K562 (cell line): ENCODE results near the gene SMIM36. TPM values are rescaled to one million over a fixed set of nuclear protein-coding genes. Genes with fewer than 3 reads are reported as not detected.
A peak's percentile ranks its signal among the peaks of the same experiment; 100 is the strongest.

ENCODE experiments used
- ASH1L ChIP-seq: fragments of 450-650 bp; IDR thresholded peaks from 2 replicates; pipeline ENCODE4 v1.6.1; 2018; ENCODE audit warnings: borderline replicate concordance, mild to moderate bottlenecking, low read depth; ENCODE audit not compliant: partially characterized antibody
- CBFA2T2 ChIP-seq: fragments of 450-650 bp; conservative IDR thresholded peaks from 2 replicates; pipeline ENCODE4 v1.6.1; 2017; ENCODE audit warnings: mild to moderate bottlenecking
- DIDO1 ChIP-seq: fragments of 450-650 bp; IDR thresholded peaks from 2 replicates; pipeline ENCODE4 v1.6.1; 2016; ENCODE audit warnings: low read depth, missing biosample characterization, missing genetic modification characterization
- ELK3 ChIP-seq: fragments of 450-650 bp; formaldehyde crosslinking; IDR thresholded peaks from 2 replicates; pipeline ENCODE4 v1.4.0; 2020; ENCODE audit warnings: mild to moderate bottlenecking
- GABPB1 ChIP-seq: sonication (generic); formaldehyde crosslinking; IDR thresholded peaks from 2 replicates; pipeline ENCODE4 v1.8.0; 2022; ENCODE audit warnings: mild to moderate bottlenecking, missing genetic modification reagents
- GTF2E2 ChIP-seq: fragments of 200-800 bp; sonication (Bioruptor generic); IDR thresholded peaks from 2 replicates; pipeline ENCODE4 v1.6.1; 2016; ENCODE audit warnings: missing genetic modification characterization, missing compliant biosample characterization
- HNRNPH1 ChIP-seq: fragments of 200-400 bp; formaldehyde crosslinking; optimal IDR thresholded peaks from 2 replicates; pipeline ENCODE3; 2017; ENCODE audit warnings: low read depth, mild to moderate bottlenecking, low read length, moderate library complexity
- JUN ChIP-seq, 2 experiments: sonication (generic) in 1 of 2; formaldehyde crosslinking in 1 of 2; IDR thresholded peaks; 2 replicates each; pipeline versions ENCODE4 v1.6.1 to v1.8.0; 2012 to 2022; ENCODE audit warnings: borderline replicate concordance in 2 of 2, mild to moderate bottlenecking in 2 of 2, improper control_type of control experiment in 1 of 2, low read depth in 1 of 2, low read length in 1 of 2, missing genetic modification reagents in 1 of 2
- KLF1 ChIP-seq: fragments of 450-650 bp; IDR thresholded peaks from 2 replicates; pipeline ENCODE4 v1.6.1; 2016; ENCODE audit warnings: missing genetic modification characterization, missing compliant biosample characterization
- MYNN ChIP-seq, 2 experiments: sonication (generic); formaldehyde crosslinking in 1 of 2; IDR thresholded peaks; 2 replicates each; pipeline versions ENCODE4 v1.5.0 to v1.6.1; 2016 to 2020; ENCODE audit warnings: antibody characterized with exemption in 1 of 2, missing genetic modification reagents in 1 of 2
- NFIC ChIP-seq: fragments of 450-650 bp; IDR thresholded peaks from 2 replicates; pipeline ENCODE4 v1.6.1; 2017; ENCODE audit warnings: mild to moderate bottlenecking, inconsistent platforms
- PURB ChIP-seq: sonication (generic); formaldehyde crosslinking; IDR thresholded peaks from 2 replicates; pipeline ENCODE4 v1.9.0; 2021; ENCODE audit warnings: low read depth, mild to moderate bottlenecking, missing genetic modification reagents
- RHOXF2B ChIP-seq: fragments of 250-450 bp; sonication (Bioruptor Pico); conservative IDR thresholded peaks from 2 replicates; pipeline ENCODE4 v1.5.1; 2021
- SIN3A ChIP-seq, 2 experiments: fragments of 150-350 bp in 1 of 2; IDR thresholded peaks; 2 replicates each; pipeline ENCODE4 v1.6.1; 2011 to 2016; ENCODE audit warnings: borderline replicate concordance in 2 of 2, low read depth in 2 of 2, low read length in 2 of 2, mild to moderate bottlenecking in 2 of 2, moderate library complexity in 2 of 2; ENCODE audit not compliant: control insufficient read depth in 1 of 2
- SMAD4 ChIP-seq: fragments of 250-450 bp; sonication (Bioruptor Pico); conservative IDR thresholded peaks from 2 replicates; pipeline ENCODE4 v1.8.0; 2021; ENCODE audit warnings: inconsistent platforms, mild to moderate bottlenecking, moderate library complexity
- SRSF7 ChIP-seq: fragments of 200-400 bp; formaldehyde crosslinking; optimal IDR thresholded peaks from 2 replicates; pipeline ENCODE3; 2017; ENCODE audit warnings: mild to moderate bottlenecking, low read depth, low read length
- TFAM ChIP-seq: fragments of 250-450 bp; sonication (Bioruptor Pico); conservative IDR thresholded peaks from 2 replicates; pipeline ENCODE4 v1.5.0; 2021; ENCODE audit warnings: mild to moderate bottlenecking, moderate library complexity
- UBTF ChIP-seq, 2 experiments: IDR thresholded peaks; 2 replicates each; pipeline ENCODE4 v1.6.1; 2012; ENCODE audit warnings: improper control_type of control experiment in 2 of 2, low read depth in 2 of 2, low read length in 2 of 2, borderline replicate concordance in 1 of 2
- ZBTB43 ChIP-seq: sonication (generic); formaldehyde crosslinking; IDR thresholded peaks from 2 replicates; pipeline ENCODE4 v1.8.0; 2023; ENCODE audit warnings: mild to moderate bottlenecking, missing genetic modification reagents
- ZEB2 ChIP-seq: fragments of 450-650 bp; IDR thresholded peaks from 2 replicates; pipeline ENCODE4 v1.6.1; 2016
- ZNF134 ChIP-seq: fragments of 250-450 bp; sonication (Bioruptor Pico); conservative IDR thresholded peaks from 2 replicates; pipeline ENCODE4 v1.4.0; 2020
- ZNF24 ChIP-seq: fragments of 450-650 bp; IDR thresholded peaks from 2 replicates; pipeline ENCODE4 v1.6.1; 2016
- ZNF561 ChIP-seq: fragments of 450-650 bp; formaldehyde crosslinking; conservative IDR thresholded peaks from 2 replicates; pipeline ENCODE4 v1.4.0; 2020; ENCODE audit warnings: mild to moderate bottlenecking, moderate library complexity
- ZNF778 ChIP-seq: fragments of 450-650 bp; formaldehyde crosslinking; IDR thresholded peaks from 2 replicates; pipeline ENCODE4 v1.4.0; 2020; ENCODE audit warnings: mild to moderate bottlenecking, moderate library complexity
- polyA plus RNA-seq, 8 experiments: library from polyadenylated mRNA; depleted of rRNA in 4 of 8; stranded (reverse) in 5 of 8; unstranded in 3 of 8; fragments of >200 nt; fragmentation: Nextera tagmentation in 2 of 8; fragmentation: Illumina TruSeq in 1 of 8; extraction: Ambion mirVana in 2 of 8; extraction: Trizol in 1 of 8; gene quantifications; 2 replicates each; pipeline versions ENCODE4 v1.2.1 to v1.2.3, GENCODE V29; 2011 to 2014; ENCODE audit warnings: inconsistent platforms in 1 of 8, missing spikeins in 1 of 8
- total RNA-seq, 7 experiments: library from RNA; depleted of rRNA in 6 of 7; stranded (reverse); fragments of >200 nt in 6 of 7; fragmentation: Illumina TruSeq in 2 of 7; extraction: Trizol in 2 of 7; gene quantifications; 2 replicates each; pipeline versions ENCODE4 v1.2.1 to v1.2.3, GENCODE V29; 2011 to 2021; ENCODE audit warnings: low replicate concordance in 1 of 7

The SMIM36 gene
- total and polyA plus RNA-seq, 9 of the 15 experiments (the other 6 are each of a cell fraction or from before 2014, with no cell fraction given) = not detected

- TF ChIP-seq KLF1 (tag) (no peak), NFIC (peak; percentile 94), GABPB1 (CRISPR knock-in tag) (peak; percentile 64; the same call in 1 of the 2 replicates), ZNF778 (CRISPR knock-in tag) (no peak), HNRNPH1 (no peak), ASH1L (no peak), ZNF561 (CRISPR knock-in tag) (no peak), SMAD4 (CRISPR knock-in tag) (peak; percentile 79), RHOXF2B (CRISPR knock-in tag) (no peak), TFAM (CRISPR knock-in tag) (no peak), ZBTB43 (CRISPR knock-in tag) (no peak), MYNN (IDR thresholded peaks at IDR 0.05) (peak; percentile 71), MYNN (CRISPR knock-in tag; IDR thresholded peaks at IDR 0.05) (no peak), SRSF7 (no peak), UBTF (IDR thresholded peaks at IDR 0.05; ENCODE audit: borderline replicate concordance in 1 of 2, low read depth in 2 of 2, low read length in 2 of 2) (no peak), ZNF24 (no peak), GTF2E2 (no peak; the same call in 1 of the 2 replicates), JUN (IDR thresholded peaks at IDR 0.05; ENCODE audit: borderline replicate concordance, low read depth, low read length) (no peak), JUN (CRISPR knock-in tag; IDR thresholded peaks at IDR 0.05; ENCODE audit: borderline replicate concordance) (no peak), ELK3 (CRISPR knock-in tag) (no peak), ZNF134 (CRISPR knock-in tag) (no peak), SIN3A (IDR thresholded peaks at IDR 0.05; ENCODE audit: borderline replicate concordance in 2 of 2, control insufficient read depth in 1 of 2, low read depth in 2 of 2, low read length in 2 of 2) (no peak), PURB (CRISPR knock-in tag) (no peak), DIDO1 (tag) (no peak), ZEB2 (peak; percentile 90), CBFA2T2 (peak; percentile 97)
Measured at GRCh38 chr17:55451203-55451641, 60.0 kb downstream of the SMIM36 start (continued).
